Suppressor macrophage treated with lipopolysaccharide for 4 hours (primary cell): Measurements from ENCODE around the gene SMYD3.
A peak's percentile ranks its signal among the peaks of the same experiment; 100 is the strongest.

Experiments
- DNase-seq: peaks from one replicate; pipeline ENCODE4 v3.0.0-alpha.2; 2020

Gene SMYD3

GRCh38 chr1:246301553-246302250 lies 205.4 kb downstream of the SMYD3 start:
- no peak for DNase-seq

- no peak for DNase-seq
Observed at GRCh38 chr1:246300626-246301549, 206.2 kb downstream of the SMYD3 start.

- no peak for DNase-seq
Observed at GRCh38 chr1:246297279-246298265, 209.5 kb downstream of the SMYD3 start.

GRCh38 chr1:246295968-246296367 lies 211.1 kb downstream of the SMYD3 start:
- DNase-seq = no peak

- DNase-seq = no peak
Observed at GRCh38 chr1:246295340-246295739, 211.7 kb downstream of the SMYD3 start.

GRCh38 chr1:246294263-246294662 lies 212.8 kb downstream of the SMYD3 start:
- DNase-seq = no peak

- no peak for DNase-seq
Observed at GRCh38 chr1:246293366-246294121, 213.5 kb downstream of the SMYD3 start.

GRCh38 chr1:246292571-246292970 lies 214.5 kb downstream of the SMYD3 start:
- no peak for DNase-seq

- DNase-seq = no peak
Observed at GRCh38 chr1:246291127-246291526, 216.0 kb downstream of the SMYD3 start.

- no peak for DNase-seq
Observed at GRCh38 chr1:246283771-246284410, 223.2 kb downstream of the SMYD3 start.

- peak; percentile 4 for DNase-seq
Observed at GRCh38 chr1:246281639-246282038, 225.4 kb downstream of the SMYD3 start.

- no peak for DNase-seq
Observed at GRCh38 chr1:246281195-246281594, 225.9 kb downstream of the SMYD3 start.

- DNase-seq = peak; percentile 36
Observed at GRCh38 chr1:246280551-246280950, 226.5 kb downstream of the SMYD3 start.

GRCh38 chr1:246279402-246279801 lies 227.7 kb downstream of the SMYD3 start:
- peak; percentile 10 for DNase-seq

- DNase-seq = no peak
Observed at GRCh38 chr1:246278371-246278770, 228.7 kb downstream of the SMYD3 start.

GRCh38 chr1:246275036-246275435 lies 232.0 kb downstream of the SMYD3 start:
- no peak for DNase-seq

- no peak for DNase-seq
Observed at GRCh38 chr1:246274186-246274585, 232.9 kb downstream of the SMYD3 start.

- DNase-seq = no peak
Observed at GRCh38 chr1:246271516-246271915, 235.6 kb downstream of the SMYD3 start.

- no peak for DNase-seq
Observed at GRCh38 chr1:246270236-246270635, 236.8 kb downstream of the SMYD3 start.

- DNase-seq = no peak
Observed at GRCh38 chr1:246269466-246269865, 237.6 kb downstream of the SMYD3 start.

- no peak for DNase-seq
Observed at GRCh38 chr1:246267896-246268295, 239.2 kb downstream of the SMYD3 start.

- no peak for DNase-seq
Observed at GRCh38 chr1:246267426-246267825, 239.7 kb downstream of the SMYD3 start.
